ENCODE results near the gene ZNF585A.

- TF ChIP-seq POLR2A (IDR thresholded peaks at IDR 0.05) (no peak), CTCF (IDR thresholded peaks at IDR 0.05) (no peak), POLR2AphosphoS5 (IDR thresholded peaks at IDR 0.05; ENCODE audit: insufficient read depth in 1 of 2, low read depth in 1 of 2) (no peak)
These were observed 73.9 kb downstream of the ZNF585A start for GRCh38 chr19:37098570-37098969.
